HepG2 (cell line): ENCODE results near the gene KIF5B. TPM values are rescaled to one million over a fixed set of nuclear protein-coding genes. Genes with fewer than 3 reads are reported as not detected.

ENCODE experiments used
- EP300 ChIP-seq, 3 experiments: sonication (generic) in 1 of 3; formaldehyde crosslinking in 1 of 3; IDR thresholded peaks; 2 replicates each; pipeline versions ENCODE4 v1.5.1 to v1.6.1; 2011 to 2020; ENCODE audit warnings: low read depth in 2 of 3, low read length in 2 of 3, borderline replicate concordance in 1 of 3, improper control_type of control experiment in 1 of 3, mild to moderate bottlenecking in 1 of 3, missing genetic modification reagents in 1 of 3, moderate library complexity in 1 of 3
- FOXK2 ChIP-seq: fragments of 450-650 bp; IDR thresholded peaks from 2 replicates; pipeline ENCODE4 v1.6.1; 2016
- GATAD2A ChIP-seq: IDR thresholded peaks from 2 replicates; pipeline ENCODE4 v1.6.1; 2016
- GPN1 ChIP-seq: sonication (generic); formaldehyde crosslinking; IDR thresholded peaks from 2 replicates; pipeline ENCODE4 v1.5.1; 2020; ENCODE audit warnings: missing genetic modification reagents, borderline replicate concordance
- MAFK ChIP-seq, 2 experiments: IDR thresholded peaks in 1 of 2; conservative IDR thresholded peaks in 1 of 2; 2 replicates each; pipeline ENCODE4 v1.6.1; 2011; ENCODE audit warnings: improper control_type of control experiment in 2 of 2, low read length in 2 of 2
- MATR3 ChIP-seq: sonication (generic); formaldehyde crosslinking; IDR thresholded peaks from 2 replicates; pipeline ENCODE4 v1.4.0; 2020; ENCODE audit warnings: missing genetic modification reagents
- MTA3 ChIP-seq: sonication (generic); formaldehyde crosslinking; IDR thresholded peaks from 2 replicates; pipeline ENCODE4 v1.4.0; 2020; ENCODE audit warnings: missing genetic modification reagents
- REPIN1 ChIP-seq: sonication (generic); formaldehyde crosslinking; IDR thresholded peaks from 2 replicates; pipeline ENCODE4 v1.8.0; 2022; ENCODE audit warnings: missing genetic modification reagents, low read depth, mild to moderate bottlenecking, borderline replicate concordance
- SMARCC2 ChIP-seq: fragments of 450-650 bp; IDR thresholded peaks from 2 replicates; pipeline ENCODE4 v1.6.1; 2017; ENCODE audit warnings: antibody characterized with exemption, mild to moderate bottlenecking
- SP2 ChIP-seq: sonication (generic); formaldehyde crosslinking; IDR thresholded peaks from 2 replicates; pipeline ENCODE4 v1.5.1; 2020; ENCODE audit warnings: mild to moderate bottlenecking, missing genetic modification reagents
- SRY ChIP-seq: sonication (generic); formaldehyde crosslinking; IDR thresholded peaks from 2 replicates; pipeline ENCODE4 v1.8.0; 2022; ENCODE audit warnings: mild to moderate bottlenecking, missing genetic modification reagents
- TAF15 ChIP-seq: fragments of 200-400 bp; formaldehyde crosslinking; IDR thresholded peaks from one replicate; pipeline ENCODE4 v1.6.1; 2018; ENCODE audit warnings: mild to moderate bottlenecking, low read depth, low read length; ENCODE audit not compliant: poor library complexity, severe bottlenecking
- ZNF138 ChIP-seq: sonication (generic); formaldehyde crosslinking; IDR thresholded peaks from 2 replicates; pipeline ENCODE4 v1.5.0; 2020; ENCODE audit warnings: mild to moderate bottlenecking, low read depth, missing genetic modification reagents
- ZNF160 ChIP-seq: sonication (generic); formaldehyde crosslinking; IDR thresholded peaks from 2 replicates; pipeline ENCODE4 v1.8.0; 2022; ENCODE audit warnings: mild to moderate bottlenecking, inconsistent platforms, missing genetic modification reagents
- ZNF234 ChIP-seq: sonication (generic); formaldehyde crosslinking; conservative IDR thresholded peaks from 2 replicates; pipeline ENCODE4 v1.5.1; 2020; ENCODE audit warnings: mild to moderate bottlenecking, missing genetic modification reagents
- ZNF432 ChIP-seq: sonication (generic); formaldehyde crosslinking; IDR thresholded peaks from 2 replicates; pipeline ENCODE4 v1.5.0; 2020; ENCODE audit warnings: missing genetic modification reagents, mild to moderate bottlenecking, borderline replicate concordance
- ZNF468 ChIP-seq: sonication (generic); formaldehyde crosslinking; IDR thresholded peaks from 2 replicates; pipeline ENCODE4 v1.8.0; 2022; ENCODE audit warnings: mild to moderate bottlenecking, moderate library complexity, missing genetic modification reagents
- ZNF552 ChIP-seq: sonication (generic); formaldehyde crosslinking; IDR thresholded peaks from 2 replicates; pipeline ENCODE4 v1.9.0; 2022; ENCODE audit warnings: missing genetic modification reagents, mild to moderate bottlenecking, borderline replicate concordance
- ZNF670 ChIP-seq: sonication (generic); formaldehyde crosslinking; IDR thresholded peaks from 2 replicates; pipeline ENCODE4 v1.8.0; 2022; ENCODE audit warnings: mild to moderate bottlenecking, missing genetic modification reagents, borderline replicate concordance
- polyA plus RNA-seq, 8 experiments: library from polyadenylated mRNA; depleted of rRNA in 3 of 8; stranded (reverse) in 7 of 8; unstranded in 1 of 8; fragments of >200 nt; fragmentation: Illumina TruSeq in 4 of 8; extraction: Trizol in 4 of 8; gene quantifications; 2 replicates each; pipeline versions ENCODE4 v1.2.1 to v1.2.3, GENCODE V29; 2011 to 2016; ENCODE audit warnings: low read depth in 4 of 8, missing spikeins in 1 of 8, mixed read lengths in 1 of 8; ENCODE audit not compliant: insufficient read depth in 1 of 8
- total RNA-seq, 5 experiments: library from RNA; depleted of rRNA; stranded (reverse); fragments of >200 nt; fragmentation: Illumina TruSeq; extraction: Trizol; gene quantifications; 2 replicates each; pipeline ENCODE4 v1.2.3, GENCODE V29; 2016; ENCODE audit warnings: low read depth in 1 of 5
- TF ChIP-seq, protein P1 (sequence below): sonication (generic); formaldehyde crosslinking; IDR thresholded peaks from 2 replicates; pipeline ENCODE4 v1.5.0; 2020; ENCODE audit warnings: mild to moderate bottlenecking, low read depth, missing genetic modification reagents, borderline replicate concordance
- TF ChIP-seq, protein P2 (sequence below): sonication (generic); formaldehyde crosslinking; IDR thresholded peaks from 2 replicates; pipeline ENCODE4 v1.5.0; 2020; ENCODE audit warnings: mild to moderate bottlenecking, missing genetic modification reagents
- TF ChIP-seq, protein P3 (sequence below): sonication (generic); formaldehyde crosslinking; IDR thresholded peaks from 2 replicates; pipeline ENCODE4 v1.4.0; 2020; ENCODE audit warnings: missing genetic modification reagents, borderline replicate concordance
- TF ChIP-seq, protein P4 (sequence below): sonication (generic); formaldehyde crosslinking; IDR thresholded peaks from 2 replicates; pipeline ENCODE4 v1.4.0; 2020; ENCODE audit warnings: mild to moderate bottlenecking, missing genetic modification reagents

Gene KIF5B
- total and polyA plus RNA-seq, 2 of the 13 experiments (the other 11 are each of a cell fraction or from before 2014, with no cell fraction given): 34.3 to 133 TPM

DNA sequence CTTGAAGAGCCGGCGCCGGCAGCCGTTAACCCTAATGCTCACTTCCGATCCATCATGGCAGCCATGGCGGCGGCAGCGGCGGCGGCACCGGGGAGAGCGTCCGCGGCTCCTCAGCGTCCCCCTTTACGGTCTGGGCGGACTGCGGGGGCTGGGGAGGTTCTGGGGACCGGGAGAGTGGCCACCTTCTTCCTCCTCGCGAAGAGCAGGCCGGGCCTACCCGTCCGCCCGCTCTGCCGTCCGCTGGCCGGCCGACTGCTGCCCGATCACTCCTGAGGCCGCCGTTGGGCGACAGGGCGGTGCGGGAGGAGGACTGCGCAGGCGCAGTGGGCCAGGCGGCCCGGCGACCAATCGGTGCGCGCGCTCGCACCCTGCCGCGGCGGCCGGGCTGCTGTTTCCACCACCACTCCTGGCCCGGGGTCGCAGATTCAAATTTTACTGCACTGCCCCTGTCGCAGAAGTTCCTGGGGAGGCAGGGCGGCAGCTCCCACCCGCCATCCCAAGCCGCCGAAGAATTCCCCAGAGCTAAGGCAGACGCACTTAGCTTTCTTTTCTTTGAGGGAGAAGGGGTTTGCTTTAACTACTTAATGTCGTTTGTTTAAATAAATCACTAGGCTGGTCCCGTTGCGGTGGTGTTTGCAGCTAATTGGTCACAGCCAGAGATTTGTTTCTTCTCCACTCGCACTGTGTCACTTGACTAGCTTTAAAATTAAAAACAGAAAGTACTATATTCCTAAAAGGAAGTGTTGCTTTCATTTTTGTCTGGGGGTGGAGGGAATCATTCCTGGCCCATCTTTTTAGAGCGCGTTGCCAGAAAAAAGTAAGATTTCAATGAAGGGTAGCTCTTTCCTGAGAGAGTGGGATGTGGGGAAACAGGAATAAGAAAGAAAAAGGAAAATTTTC lies at the start of gene KIF5B (continued):
- TF ChIP-seq GPN1 (CRISPR knock-in tag) (no peak), ZNF138 (peak; percentile 27; the same call in 1 of the 2 replicates), ZNF234 (CRISPR knock-in tag) (no peak), REPIN1 (CRISPR knock-in tag) (peak; percentile 38), TAF15 (no peak), SMARCC2 (no peak), FOXK2 (no peak), ZNF670 (CRISPR knock-in tag) (no peak), SP2 (no peak; the same call in 1 of the 2 replicates), ZNF432 (CRISPR knock-in tag) (no peak), MTA3 (CRISPR knock-in tag) (no peak), EP300 (IDR thresholded peaks at IDR 0.05; ENCODE audit: low read depth in 2 of 2, low read length in 2 of 2) (0 out of 4 replicates have a peak, but pooled peaks of 1 of the 2 experiments have one; percentile 6), EP300 (CRISPR knock-in tag; IDR thresholded peaks at IDR 0.05; ENCODE audit: borderline replicate concordance) (no peak), ZNF468 (CRISPR knock-in tag) (no peak), MATR3 (CRISPR knock-in tag) (no peak), SRY (CRISPR knock-in tag) (peak; percentile 66; the same call in 1 of the 2 replicates), ZNF160 (CRISPR knock-in tag) (no peak), ZNF552 (no peak), GATAD2A (CRISPR knock-in tag) (0 out of 2 replicates have a peak, but pooled peaks have one; percentile 11), MAFK (conservative IDR thresholded peaks at IDR 0.05 in 1 of 2, IDR thresholded peaks at IDR 0.05 in 1 of 2; ENCODE audit: low read length in 2 of 2) (no peak)
- TF ChIP-seq, protein P1, sequence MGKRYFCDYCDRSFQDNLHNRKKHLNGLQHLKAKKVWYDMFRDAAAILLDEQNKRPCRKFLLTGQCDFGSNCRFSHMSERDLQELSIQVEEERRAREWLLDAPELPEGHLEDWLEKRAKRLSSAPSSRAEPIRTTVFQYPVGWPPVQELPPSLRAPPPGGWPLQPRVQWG: no peak
- TF ChIP-seq, protein P2, sequence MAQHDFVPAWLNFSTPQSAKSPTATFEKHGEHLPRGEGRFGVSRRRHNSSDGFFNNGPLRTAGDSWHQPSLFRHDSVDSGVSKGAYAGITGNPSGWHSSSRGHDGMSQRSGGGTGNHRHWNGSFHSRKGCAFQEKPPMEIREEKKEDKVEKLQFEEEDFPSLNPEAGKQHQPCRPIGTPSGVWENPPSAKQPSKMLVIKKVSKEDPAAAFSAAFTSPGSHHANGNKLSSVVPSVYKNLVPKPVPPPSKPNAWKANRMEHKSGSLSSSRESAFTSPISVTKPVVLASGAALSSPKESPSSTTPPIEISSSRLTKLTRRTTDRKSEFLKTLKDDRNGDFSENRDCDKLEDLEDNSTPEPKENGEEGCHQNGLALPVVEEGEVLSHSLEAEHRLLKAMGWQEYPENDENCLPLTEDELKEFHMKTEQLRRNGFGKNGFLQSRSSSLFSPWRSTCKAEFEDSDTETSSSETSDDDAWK: no peak
- TF ChIP-seq, protein P3, sequence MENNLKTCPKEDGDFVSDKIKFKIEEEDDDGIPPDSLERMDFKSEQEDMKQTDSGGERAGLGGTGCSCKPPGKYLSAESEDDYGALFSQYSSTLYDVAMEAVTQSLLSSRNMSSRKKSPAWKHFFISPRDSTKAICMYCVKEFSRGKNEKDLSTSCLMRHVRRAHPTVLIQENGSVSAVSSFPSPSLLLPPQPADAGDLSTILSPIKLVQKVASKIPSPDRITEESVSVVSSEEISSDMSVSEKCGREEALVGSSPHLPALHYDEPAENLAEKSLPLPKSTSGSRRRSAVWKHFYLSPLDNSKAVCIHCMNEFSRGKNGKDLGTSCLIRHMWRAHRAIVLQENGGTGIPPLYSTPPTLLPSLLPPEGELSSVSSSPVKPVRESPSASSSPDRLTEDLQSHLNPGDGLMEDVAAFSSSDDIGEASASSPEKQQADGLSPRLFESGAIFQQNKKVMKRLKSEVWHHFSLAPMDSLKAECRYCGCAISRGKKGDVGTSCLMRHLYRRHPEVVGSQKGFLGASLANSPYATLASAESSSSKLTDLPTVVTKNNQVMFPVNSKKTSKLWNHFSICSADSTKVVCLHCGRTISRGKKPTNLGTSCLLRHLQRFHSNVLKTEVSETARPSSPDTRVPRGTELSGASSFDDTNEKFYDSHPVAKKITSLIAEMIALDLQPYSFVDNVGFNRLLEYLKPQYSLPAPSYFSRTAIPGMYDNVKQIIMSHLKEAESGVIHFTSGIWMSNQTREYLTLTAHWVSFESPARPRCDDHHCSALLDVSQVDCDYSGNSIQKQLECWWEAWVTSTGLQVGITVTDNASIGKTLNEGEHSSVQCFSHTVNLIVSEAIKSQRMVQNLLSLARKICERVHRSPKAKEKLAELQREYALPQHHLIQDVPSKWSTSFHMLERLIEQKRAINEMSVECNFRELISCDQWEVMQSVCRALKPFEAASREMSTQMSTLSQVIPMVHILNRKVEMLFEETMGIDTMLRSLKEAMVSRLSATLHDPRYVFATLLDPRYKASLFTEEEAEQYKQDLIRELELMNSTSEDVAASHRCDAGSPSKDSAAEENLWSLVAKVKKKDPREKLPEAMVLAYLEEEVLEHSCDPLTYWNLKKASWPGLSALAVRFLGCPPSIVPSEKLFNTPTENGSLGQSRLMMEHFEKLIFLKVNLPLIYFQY: peak; percentile 68; the same call in 1 of the 2 replicates
- TF ChIP-seq, protein P4, sequence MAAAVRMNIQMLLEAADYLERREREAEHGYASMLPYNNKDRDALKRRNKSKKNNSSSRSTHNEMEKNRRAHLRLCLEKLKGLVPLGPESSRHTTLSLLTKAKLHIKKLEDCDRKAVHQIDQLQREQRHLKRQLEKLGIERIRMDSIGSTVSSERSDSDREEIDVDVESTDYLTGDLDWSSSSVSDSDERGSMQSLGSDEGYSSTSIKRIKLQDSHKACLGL (CRISPR knock-in tag): peak; percentile 42; the same call in 1 of the 2 replicates
